Activated CD4-positive, alpha-beta T cell treated with anti-CD3 and anti-CD28 coated beads for 24 hours (primary cell): ENCODE measurements around the gene RITA1.
A peak's percentile ranks its signal among the peaks of the same experiment; 100 is the strongest.

ENCODE experiments used
- DNase-seq, 2 donors: peaks; one replicate each; pipeline ENCODE4 v3.0.0-alpha.2; 2020; ENCODE audit warnings: low read depth in 2 of 2

The RITA1 gene

GRCh38 chr12:113154351-113154973, 31.1 kb upstream of the RITA1 start:
- DNase-seq = no peak

GRCh38 chr12:113155060-113155459, 30.5 kb upstream of the RITA1 start:
- DNase-seq = no peak

- DNase-seq = no peak
These were observed 29.9 kb upstream of the RITA1 start for GRCh38 chr12:113155646-113156045.

GRCh38 chr12:113157218-113157859, 28.2 kb upstream of the RITA1 start:
- DNase-seq = no peak

GRCh38 chr12:113158439-113159203, 26.9 kb upstream of the RITA1 start:
- no peak for DNase-seq

GRCh38 chr12:113159937-113160336, 25.6 kb upstream of the RITA1 start:
- no peak for DNase-seq

GRCh38 chr12:113161415-113162016, 24.0 kb upstream of the RITA1 start:
- DNase-seq = no peak

GRCh38 chr12:113162102-113163029, 23.2 kb upstream of the RITA1 start:
- no peak for DNase-seq

GRCh38 chr12:113163030-113163360, 22.5 kb upstream of the RITA1 start:
- no peak for DNase-seq

GRCh38 chr12:113164014-113164413, 21.5 kb upstream of the RITA1 start:
- DNase-seq = no peak

GRCh38 chr12:113165521-113166450, 19.7 kb upstream of the RITA1 start:
- DNase-seq = no peak

- no peak for DNase-seq
These were observed 17.7 kb upstream of the RITA1 start for GRCh38 chr12:113167868-113168267.

GRCh38 chr12:113169697-113170096, 15.8 kb upstream of the RITA1 start:
- DNase-seq = no peak

GRCh38 chr12:113170457-113170856, 15.1 kb upstream of the RITA1 start:
- no peak for DNase-seq

GRCh38 chr12:113170926-113171325, 14.6 kb upstream of the RITA1 start:
- no peak for DNase-seq

GRCh38 chr12:113171543-113171942, 14.0 kb upstream of the RITA1 start:
- DNase-seq = no peak

- DNase-seq = no peak
These were observed 13.3 kb upstream of the RITA1 start for GRCh38 chr12:113172185-113172584.

- DNase-seq = no peak
These were observed 12.3 kb upstream of the RITA1 start for GRCh38 chr12:113173081-113173698.

- DNase-seq = peak; percentile 69 to 77
These were observed 10.8 kb upstream of the RITA1 start for GRCh38 chr12:113174461-113175384.
